GM21447 (cell line): ENCODE data around the gene IGF2.

ENCODE experiments used
- ATAC-seq: cut with Tn5 transposase; IDR thresholded peaks from one replicate; pipeline ENCODE4 v1.9.1; 2021; ENCODE audit not compliant: unreplicated experiment

IGF2 gene

GRCh38 chr11:2093575-2094353, 45.4 kb downstream of the IGF2 start:
- no peak for ATAC-seq

GRCh38 chr11:2092956-2093412, 46.2 kb downstream of the IGF2 start:
- ATAC-seq, result no peak

- ATAC-seq, result no peak
Observed at GRCh38 chr11:2092464-2092910, 46.7 kb downstream of the IGF2 start.

- ATAC-seq, result no peak
Observed at GRCh38 chr11:2091786-2092463, 47.3 kb downstream of the IGF2 start.

GRCh38 chr11:2091112-2091746, 48.0 kb downstream of the IGF2 start:
- no peak for ATAC-seq

- no peak for ATAC-seq
Observed at GRCh38 chr11:2090172-2091111, 48.7 kb downstream of the IGF2 start.

- no peak for ATAC-seq
Observed at GRCh38 chr11:2089536-2090165, 49.5 kb downstream of the IGF2 start.

GRCh38 chr11:2088746-2089535, 50.2 kb downstream of the IGF2 start:
- ATAC-seq, result no peak

- no peak for ATAC-seq
Observed at GRCh38 chr11:2088284-2088683, 50.9 kb downstream of the IGF2 start.

- no peak for ATAC-seq
Observed at GRCh38 chr11:2086239-2087040, 52.7 kb downstream of the IGF2 start.

GRCh38 chr11:2085251-2086066, 53.7 kb downstream of the IGF2 start:
- ATAC-seq, result no peak

- ATAC-seq, result no peak
Observed at GRCh38 chr11:2084721-2085120, 54.5 kb downstream of the IGF2 start.
